ENCODE measurements around the gene TMBIM1.

Gene TMBIM1

DNA sequence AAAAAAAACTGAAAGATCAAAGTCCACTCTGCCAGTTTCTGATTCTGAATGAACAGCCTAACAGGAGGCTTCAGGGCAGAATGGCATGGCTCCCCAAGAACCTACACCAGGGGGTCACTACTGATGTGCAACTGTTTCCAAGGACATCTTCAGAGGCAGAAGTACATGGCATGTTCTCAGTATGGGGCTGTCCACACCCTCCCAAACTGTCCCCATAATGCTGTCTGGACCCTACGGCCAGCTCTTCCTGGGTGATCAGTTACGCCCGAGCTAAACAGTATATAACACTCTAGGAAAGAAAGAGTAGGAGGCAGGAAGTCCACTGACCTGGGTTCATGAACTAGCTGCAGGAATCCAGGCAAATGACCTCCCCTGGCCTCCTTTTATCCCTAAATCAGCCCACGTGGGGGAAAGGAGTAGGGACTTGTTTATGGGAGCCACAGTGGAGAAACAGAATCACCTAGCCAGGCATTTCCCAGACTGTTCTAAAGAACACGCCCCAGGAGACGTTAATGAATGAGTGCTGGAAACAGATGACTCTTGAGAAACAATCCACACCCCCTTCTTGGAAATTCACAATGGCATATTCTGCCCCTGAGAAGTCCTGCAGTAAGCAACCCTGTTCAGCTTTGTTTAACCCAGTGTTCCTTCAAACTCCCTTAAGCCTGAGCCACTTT, 2.5 kb downstream of the TMBIM1 start (continued):
- TF ChIP-seq, protein P1, sequence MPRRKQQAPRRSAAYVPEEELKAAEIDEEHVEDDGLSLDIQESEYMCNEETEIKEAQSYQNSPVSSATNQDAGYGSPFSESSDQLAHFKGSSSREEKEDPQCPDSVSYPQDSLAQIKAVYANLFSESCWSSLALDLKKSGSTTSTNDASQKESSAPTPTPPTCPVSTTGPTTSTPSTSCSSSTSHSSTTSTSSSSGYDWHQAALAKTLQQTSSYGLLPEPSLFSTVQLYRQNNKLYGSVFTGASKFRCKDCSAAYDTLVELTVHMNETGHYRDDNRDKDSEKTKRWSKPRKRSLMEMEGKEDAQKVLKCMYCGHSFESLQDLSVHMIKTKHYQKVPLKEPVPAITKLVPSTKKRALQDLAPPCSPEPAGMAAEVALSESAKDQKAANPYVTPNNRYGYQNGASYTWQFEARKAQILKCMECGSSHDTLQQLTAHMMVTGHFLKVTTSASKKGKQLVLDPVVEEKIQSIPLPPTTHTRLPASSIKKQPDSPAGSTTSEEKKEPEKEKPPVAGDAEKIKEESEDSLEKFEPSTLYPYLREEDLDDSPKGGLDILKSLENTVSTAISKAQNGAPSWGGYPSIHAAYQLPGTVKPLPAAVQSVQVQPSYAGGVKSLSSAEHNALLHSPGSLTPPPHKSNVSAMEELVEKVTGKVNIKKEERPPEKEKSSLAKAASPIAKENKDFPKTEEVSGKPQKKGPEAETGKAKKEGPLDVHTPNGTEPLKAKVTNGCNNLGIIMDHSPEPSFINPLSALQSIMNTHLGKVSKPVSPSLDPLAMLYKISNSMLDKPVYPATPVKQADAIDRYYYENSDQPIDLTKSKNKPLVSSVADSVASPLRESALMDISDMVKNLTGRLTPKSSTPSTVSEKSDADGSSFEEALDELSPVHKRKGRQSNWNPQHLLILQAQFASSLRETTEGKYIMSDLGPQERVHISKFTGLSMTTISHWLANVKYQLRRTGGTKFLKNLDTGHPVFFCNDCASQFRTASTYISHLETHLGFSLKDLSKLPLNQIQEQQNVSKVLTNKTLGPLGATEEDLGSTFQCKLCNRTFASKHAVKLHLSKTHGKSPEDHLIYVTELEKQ (tag by site-specific recombination; IDR thresholded peaks at IDR 0.05; ENCODE audit: borderline replicate concordance), result no peak
- no peak for TF ChIP-seq YY2 (tag by site-specific recombination; IDR thresholded peaks at IDR 0.05)
- no peak for TF ChIP-seq ZNF433 (tag by site-specific recombination; IDR thresholded peaks at IDR 0.05; ENCODE audit: low read depth)
- no peak for TF ChIP-seq ZNF830 (tag by site-specific recombination; IDR thresholded peaks at IDR 0.05; ENCODE audit: low read depth)
- TF ChIP-seq ZNF121 (tag by site-specific recombination; IDR thresholded peaks at IDR 0.05), result no peak
- TF ChIP-seq ZNF184 (tag by site-specific recombination; IDR thresholded peaks at IDR 0.05), result no peak
- no peak for TF ChIP-seq ZNF544 (tag by site-specific recombination; IDR thresholded peaks at IDR 0.05)
- no peak for TF ChIP-seq ZNF248 (tag by site-specific recombination; IDR thresholded peaks at IDR 0.05)
- TF ChIP-seq, protein P2, sequence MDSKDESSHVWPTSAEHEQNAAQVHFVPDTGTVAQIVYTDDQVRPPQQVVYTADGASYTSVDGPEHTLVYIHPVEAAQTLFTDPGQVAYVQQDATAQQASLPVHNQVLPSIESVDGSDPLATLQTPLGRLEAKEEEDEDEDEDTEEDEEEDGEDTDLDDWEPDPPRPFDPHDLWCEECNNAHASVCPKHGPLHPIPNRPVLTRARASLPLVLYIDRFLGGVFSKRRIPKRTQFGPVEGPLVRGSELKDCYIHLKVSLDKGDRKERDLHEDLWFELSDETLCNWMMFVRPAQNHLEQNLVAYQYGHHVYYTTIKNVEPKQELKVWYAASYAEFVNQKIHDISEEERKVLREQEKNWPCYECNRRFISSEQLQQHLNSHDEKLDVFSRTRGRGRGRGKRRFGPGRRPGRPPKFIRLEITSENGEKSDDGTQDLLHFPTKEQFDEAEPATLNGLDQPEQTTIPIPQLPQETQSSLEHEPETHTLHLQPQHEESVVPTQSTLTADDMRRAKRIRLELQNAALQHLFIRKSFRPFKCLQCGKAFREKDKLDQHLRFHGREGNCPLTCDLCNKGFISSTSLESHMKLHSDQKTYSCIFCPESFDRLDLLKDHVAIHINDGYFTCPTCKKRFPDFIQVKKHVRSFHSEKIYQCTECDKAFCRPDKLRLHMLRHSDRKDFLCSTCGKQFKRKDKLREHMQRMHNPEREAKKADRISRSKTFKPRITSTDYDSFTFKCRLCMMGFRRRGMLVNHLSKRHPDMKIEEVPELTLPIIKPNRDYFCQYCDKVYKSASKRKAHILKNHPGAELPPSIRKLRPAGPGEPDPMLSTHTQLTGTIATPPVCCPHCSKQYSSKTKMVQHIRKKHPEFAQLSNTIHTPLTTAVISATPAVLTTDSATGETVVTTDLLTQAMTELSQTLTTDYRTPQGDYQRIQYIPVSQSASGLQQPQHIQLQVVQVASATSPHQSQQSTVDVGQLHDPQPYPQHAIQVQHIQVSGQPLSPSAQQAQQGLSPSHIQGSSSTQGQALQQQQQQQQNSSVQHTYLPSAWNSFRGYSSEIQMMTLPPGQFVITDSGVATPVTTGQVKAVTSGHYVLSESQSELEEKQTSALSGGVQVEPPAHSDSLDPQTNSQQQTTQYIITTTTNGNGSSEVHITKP (tag by site-specific recombination; IDR thresholded peaks at IDR 0.05), result peak; percentile 88
- no peak for TF ChIP-seq ZNF157 (tag by site-specific recombination; IDR thresholded peaks at IDR 0.05)

DNA sequence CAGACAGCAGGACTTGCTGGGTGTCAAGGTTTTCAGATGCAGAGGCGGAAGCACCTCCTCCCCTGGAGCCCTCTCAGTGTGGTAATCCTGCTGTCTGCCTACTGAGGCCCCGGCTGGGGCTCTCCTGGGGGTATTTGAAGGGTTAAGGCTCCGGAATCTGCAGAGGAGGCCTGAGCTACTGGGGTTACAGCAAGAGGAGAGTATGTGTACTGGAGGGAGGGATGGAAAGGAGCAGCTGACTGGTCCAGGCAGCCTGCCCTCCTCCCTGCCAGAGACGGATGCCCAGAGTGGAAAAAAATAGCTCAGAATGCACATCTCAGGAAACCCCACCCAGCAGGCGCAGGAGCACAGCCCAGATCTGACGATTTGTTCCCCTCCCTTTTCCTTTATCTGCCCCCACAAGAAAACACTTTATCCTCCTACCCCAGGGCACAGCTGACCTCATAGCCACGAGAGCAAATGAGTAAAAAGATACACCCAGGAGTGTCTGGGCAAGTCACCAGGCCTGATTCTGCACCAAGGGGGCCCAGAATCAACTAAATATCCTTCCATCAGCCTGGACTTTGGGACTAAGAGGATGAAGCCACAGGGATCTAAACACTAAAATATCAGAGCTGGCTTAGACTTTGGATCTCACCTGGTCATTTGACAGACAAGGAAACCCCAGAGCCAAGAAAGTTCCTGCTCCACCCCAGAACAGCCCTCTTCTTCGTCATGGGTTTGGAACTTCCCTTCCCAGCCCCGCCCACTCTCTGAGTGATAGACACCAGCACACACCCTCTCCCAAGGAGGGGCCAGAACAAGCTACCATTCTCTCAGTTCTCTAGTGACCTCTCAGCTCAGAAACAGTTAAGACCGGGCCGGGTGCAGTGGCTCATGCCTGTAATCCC, 5.5 kb downstream of the TMBIM1 start:
- Histone ChIP-seq H3K36me3 (ENCODE audit: control insufficient read depth in 2 of 2, insufficient read depth in 1 of 2, low read length in 2 of 2) (peaks cover 0 to 4% of the 10 kb centered on the region in 2 experiments; a peak in 1 of 3 replicates), H3K27ac (ENCODE audit: extremely low read depth, low read depth, low read length) (peak overlapping the region; percentile 52), H3K4me3 (ENCODE audit: low read depth, low read length) (peak overlapping the region; percentile 25), H3K4me1 (ENCODE audit: control insufficient read depth, insufficient read depth, low read length) (no peaks in the 10 kb centered on the region), H3K9me3 (ENCODE audit: control insufficient read depth, insufficient read depth, low read depth, low read length) (no peaks in the 10 kb centered on the region)
- ChIA-PET POLR2A (interaction anchor here (0.7 to 3.0 kb wide), 9 partner anchors 9 to 118 kb away, joined by 3 to 29 read pairs (median 6); partner anchors contain the start of genes AAMP, CTDSP1 and PNKD), CTCF (interaction anchor here (0.7 to 4.8 kb wide), 9 partner anchors 10 to 371 kb away, joined by 3 to 59 read pairs (median 4); partner anchors contain the start of genes AAMP and PNKD)
- TF ChIP-seq, protein P3, sequence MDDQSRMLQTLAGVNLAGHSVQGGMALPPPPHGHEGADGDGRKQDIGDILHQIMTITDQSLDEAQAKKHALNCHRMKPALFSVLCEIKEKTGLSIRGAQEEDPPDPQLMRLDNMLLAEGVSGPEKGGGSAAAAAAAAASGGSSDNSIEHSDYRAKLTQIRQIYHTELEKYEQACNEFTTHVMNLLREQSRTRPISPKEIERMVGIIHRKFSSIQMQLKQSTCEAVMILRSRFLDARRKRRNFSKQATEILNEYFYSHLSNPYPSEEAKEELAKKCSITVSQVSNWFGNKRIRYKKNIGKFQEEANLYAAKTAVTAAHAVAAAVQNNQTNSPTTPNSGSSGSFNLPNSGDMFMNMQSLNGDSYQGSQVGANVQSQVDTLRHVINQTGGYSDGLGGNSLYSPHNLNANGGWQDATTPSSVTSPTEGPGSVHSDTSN (CRISPR knock-in tag; IDR thresholded peaks at IDR 0.05), result no peak
- TF ChIP-seq ZNF629 (tag by site-specific recombination; IDR thresholded peaks at IDR 0.05) (peak; percentile 95), ZNF221 (tag by site-specific recombination; IDR thresholded peaks at IDR 0.05; ENCODE audit: borderline replicate concordance) (no peak), KLF10 (tag by site-specific recombination; IDR thresholded peaks at IDR 0.05) (peak; percentile 97), ZNF274 (IDR thresholded peaks at IDR 0.05; ENCODE audit: low read length) (no peak), ZNF274 (tag by site-specific recombination; IDR thresholded peaks at IDR 0.05; ENCODE audit: borderline replicate concordance) (no peak), ZNF350 (tag by site-specific recombination; IDR thresholded peaks at IDR 0.05) (no peak), WT1 (tag by site-specific recombination; IDR thresholded peaks at IDR 0.05) (peak; percentile 82), ZNF610 (tag by site-specific recombination; IDR thresholded peaks at IDR 0.05; ENCODE audit: borderline replicate concordance) (no peak), TCF7L2 (IDR thresholded peaks at IDR 0.05; ENCODE audit: borderline replicate concordance, low read depth, low read length) (no peak)
- TF ChIP-seq, protein P4, sequence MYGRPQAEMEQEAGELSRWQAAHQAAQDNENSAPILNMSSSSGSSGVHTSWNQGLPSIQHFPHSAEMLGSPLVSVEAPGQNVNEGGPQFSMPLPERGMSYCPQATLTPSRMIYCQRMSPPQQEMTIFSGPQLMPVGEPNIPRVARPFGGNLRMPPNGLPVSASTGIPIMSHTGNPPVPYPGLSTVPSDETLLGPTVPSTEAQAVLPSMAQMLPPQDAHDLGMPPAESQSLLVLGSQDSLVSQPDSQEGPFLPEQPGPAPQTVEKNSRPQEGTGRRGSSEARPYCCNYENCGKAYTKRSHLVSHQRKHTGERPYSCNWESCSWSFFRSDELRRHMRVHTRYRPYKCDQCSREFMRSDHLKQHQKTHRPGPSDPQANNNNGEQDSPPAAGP (tag by site-specific recombination; IDR thresholded peaks at IDR 0.05), result peak; percentile 94
- TF ChIP-seq, protein P5, sequence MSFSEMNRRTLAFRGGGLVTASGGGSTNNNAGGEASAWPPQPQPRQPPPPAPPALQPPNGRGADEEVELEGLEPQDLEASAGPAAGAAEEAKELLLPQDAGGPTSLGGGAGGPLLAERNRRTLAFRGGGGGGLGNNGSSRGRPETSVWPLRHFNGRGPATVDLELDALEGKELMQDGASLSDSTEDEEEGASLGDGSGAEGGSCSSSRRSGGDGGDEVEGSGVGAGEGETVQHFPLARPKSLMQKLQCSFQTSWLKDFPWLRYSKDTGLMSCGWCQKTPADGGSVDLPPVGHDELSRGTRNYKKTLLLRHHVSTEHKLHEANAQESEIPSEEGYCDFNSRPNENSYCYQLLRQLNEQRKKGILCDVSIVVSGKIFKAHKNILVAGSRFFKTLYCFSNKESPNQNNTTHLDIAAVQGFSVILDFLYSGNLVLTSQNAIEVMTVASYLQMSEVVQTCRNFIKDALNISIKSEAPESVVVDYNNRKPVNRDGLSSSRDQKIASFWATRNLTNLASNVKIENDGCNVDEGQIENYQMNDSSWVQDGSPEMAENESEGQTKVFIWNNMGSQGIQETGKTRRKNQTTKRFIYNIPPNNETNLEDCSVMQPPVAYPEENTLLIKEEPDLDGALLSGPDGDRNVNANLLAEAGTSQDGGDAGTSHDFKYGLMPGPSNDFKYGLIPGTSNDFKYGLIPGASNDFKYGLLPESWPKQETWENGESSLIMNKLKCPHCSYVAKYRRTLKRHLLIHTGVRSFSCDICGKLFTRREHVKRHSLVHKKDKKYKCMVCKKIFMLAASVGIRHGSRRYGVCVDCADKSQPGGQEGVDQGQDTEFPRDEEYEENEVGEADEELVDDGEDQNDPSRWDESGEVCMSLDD (tag by site-specific recombination; IDR thresholded peaks at IDR 0.05), result no peak
